VCaP (cell line): ENCODE measurements around the gene ANKRD55.
"Not testable (repeated sequence)": the region's sequence is repeated elsewhere in the genome, so short reads cannot be mapped to it uniquely, and the experiment has no call there.

Experiments
- H3K27ac ChIP-seq: fragments of 450-650 bp; 2 replicates; pipeline ENCODE4 v1.5.1; 2017
- TF ChIP-seq, protein P1 (sequence below): fragments of 450-650 bp; conservative IDR thresholded peaks from 2 replicates; pipeline ENCODE4 v1.5.1; 2017; ENCODE audit warnings: mild to moderate bottlenecking, moderate library complexity

Gene ANKRD55

DNA sequence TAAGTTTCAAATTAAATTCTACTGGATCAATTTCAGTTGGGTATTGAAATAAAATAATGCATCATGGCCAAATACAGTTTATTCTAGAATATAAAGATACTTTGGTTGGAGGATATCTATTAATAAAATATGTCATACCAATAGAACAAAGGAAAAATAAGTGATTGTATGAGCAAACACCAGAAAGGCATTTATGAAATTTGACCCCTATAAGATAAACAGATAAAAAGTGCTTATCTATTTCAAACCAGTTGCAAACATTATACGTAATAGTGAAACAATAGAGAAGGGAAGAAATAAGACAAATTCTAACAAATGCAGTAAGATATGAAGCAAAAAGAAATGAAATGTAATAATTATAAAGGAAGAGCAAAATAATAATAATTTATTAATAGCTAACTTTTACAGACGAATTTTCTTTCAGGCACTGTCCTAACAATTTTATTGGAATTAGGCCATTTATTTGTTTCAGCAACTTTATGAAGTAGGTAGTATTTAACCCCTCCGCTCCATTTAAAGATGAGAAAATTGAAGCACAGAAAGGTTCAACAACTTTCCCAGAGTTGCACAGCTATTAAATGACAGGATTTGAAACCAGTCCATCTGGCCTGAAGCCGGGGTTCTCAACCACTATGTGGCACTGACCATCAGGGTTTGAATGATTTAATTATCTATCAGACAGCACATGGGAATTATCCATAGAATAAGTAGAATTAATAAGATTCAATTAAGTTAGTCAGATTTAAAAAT is 20.8 kb downstream of the ANKRD55 start:
- TF ChIP-seq, protein P1, sequence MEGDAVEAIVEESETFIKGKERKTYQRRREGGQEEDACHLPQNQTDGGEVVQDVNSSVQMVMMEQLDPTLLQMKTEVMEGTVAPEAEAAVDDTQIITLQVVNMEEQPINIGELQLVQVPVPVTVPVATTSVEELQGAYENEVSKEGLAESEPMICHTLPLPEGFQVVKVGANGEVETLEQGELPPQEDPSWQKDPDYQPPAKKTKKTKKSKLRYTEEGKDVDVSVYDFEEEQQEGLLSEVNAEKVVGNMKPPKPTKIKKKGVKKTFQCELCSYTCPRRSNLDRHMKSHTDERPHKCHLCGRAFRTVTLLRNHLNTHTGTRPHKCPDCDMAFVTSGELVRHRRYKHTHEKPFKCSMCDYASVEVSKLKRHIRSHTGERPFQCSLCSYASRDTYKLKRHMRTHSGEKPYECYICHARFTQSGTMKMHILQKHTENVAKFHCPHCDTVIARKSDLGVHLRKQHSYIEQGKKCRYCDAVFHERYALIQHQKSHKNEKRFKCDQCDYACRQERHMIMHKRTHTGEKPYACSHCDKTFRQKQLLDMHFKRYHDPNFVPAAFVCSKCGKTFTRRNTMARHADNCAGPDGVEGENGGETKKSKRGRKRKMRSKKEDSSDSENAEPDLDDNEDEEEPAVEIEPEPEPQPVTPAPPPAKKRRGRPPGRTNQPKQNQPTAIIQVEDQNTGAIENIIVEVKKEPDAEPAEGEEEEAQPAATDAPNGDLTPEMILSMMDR, result no peak
- no peak overlapping the region for H3K27ac ChIP-seq

DNA sequence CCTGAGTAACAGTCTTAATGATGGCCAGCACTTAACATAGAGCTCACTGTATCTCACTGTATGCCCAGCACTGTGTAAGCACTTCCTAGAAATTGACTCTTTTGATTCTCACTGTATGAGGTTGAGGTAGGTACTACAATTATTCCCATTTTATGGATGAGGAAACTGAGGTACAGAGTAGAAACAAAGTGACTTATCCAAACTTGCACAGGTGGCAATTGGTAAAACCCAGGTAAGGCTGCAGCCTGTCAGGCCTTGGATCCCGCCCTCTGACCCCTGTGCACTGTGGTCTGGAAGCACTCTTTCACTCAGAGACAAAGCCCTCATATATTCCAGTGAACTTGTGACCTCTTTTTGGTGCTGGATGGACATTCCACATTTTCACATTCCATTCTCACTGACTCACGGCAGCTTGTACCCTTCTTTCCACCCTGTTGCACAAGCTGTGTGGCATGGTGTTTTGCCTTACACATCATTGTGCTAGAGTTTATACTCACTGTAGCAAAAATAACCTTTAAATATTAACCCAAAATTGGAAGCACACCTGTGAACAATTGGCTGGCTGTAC is 21.7 kb downstream of the ANKRD55 start:
- H3K27ac ChIP-seq, result no peak overlapping the region

DNA sequence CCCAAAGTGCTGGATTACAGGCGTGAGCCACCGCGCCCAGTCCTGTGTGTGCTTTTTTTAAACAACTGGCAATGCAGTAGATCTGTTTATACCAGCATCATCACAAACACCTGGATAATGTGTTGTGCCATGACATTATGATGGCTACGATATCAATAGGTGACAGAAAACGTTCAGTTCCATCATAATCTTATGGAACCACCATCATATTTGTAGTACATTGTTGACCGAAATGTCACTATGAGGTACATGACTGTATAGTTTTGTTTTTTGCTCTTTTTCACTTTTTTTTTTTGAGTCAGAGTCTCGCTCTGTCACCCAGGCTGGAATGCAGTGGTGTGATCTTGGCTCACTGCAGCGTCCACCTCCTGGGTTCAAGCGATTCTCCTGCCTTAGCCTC is 24.4 kb downstream of the ANKRD55 start:
- no peak overlapping the region for H3K27ac ChIP-seq
- TF ChIP-seq, protein P1, result no peak

More for the DNA sequence above, 21.7 kb downstream of the ANKRD55 start:
- TF ChIP-seq, protein P1, result no peak

DNA sequence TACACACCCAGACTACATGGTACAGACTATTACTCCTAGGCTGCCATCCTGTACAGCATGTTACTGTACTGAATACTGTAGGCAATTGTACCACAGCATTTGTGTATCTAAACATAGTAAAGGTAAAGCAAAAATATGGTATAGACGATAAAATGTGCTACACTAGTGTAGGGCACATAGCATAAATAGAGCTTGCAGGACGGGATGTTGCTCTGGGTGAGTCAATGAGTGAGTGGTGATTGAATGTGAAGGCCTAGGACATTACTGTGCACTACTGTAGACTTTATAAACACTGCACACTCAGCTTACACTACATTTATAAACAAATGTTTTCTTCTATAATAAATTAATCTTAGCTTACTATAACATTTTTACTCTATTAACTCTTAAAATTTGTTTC is 25.6 kb downstream of the ANKRD55 start:
- TF ChIP-seq, protein P1, result no peak
- H3K27ac ChIP-seq, result no peak overlapping the region

DNA sequence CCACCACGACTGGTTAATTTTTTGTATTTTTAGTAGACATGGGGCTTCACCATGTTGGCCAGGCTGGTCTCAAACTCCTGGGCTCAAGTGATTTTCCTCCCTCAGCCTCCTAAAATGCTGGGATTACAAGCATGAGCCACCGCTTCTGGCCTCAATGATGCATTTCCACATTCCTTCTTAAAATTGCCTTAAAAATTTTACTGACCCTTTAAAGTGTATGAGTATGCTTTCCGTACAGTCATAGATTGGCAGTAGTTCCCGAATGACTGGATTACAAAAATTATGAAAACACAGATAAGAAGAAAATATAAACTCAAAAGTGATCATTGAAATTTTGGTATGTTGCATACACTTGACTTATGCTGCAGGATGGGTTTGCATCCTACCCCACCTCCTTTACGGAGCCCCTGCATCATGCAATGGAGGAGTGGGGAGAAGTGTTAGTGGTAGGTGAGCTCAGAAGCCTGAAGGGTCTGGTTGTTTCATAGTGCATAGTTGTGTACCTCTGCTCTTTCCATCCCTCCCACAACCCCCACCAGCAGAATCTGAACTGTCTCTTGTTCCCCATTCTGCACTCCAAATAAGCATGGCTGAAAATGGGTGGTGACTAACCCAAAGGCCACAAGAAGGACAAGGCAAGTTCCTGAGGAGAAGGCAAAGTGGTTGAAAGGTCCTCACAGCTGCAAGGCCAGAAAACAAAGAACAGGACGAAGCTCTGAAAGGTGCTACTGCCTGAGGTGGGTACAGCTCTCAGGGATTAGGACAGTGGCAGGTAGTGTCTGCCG is 26.8 kb downstream of the ANKRD55 start:
- H3K27ac ChIP-seq, result no peak overlapping the region
- TF ChIP-seq, protein P1, result no peak

DNA sequence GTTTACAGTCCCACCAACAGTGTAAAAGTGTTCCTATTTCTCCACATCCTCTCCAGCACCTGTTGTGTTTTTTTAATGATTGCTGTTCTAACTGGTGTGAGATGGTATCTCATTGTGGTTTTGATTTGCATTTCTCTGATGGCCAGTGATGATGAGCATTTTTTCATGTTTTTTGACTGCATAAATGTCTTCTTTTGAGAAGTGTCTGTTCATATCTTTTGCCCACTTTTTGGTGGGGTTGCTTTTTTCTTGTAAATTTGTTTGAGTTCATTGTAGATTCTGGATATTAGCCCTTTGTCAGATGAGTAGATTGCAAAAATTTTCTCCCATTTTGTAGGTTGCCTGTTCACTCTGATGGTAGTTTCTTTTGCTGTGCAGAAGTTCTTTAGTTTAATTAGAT is 29.2 kb downstream of the ANKRD55 start:
- not testable (repeated sequence) for H3K27ac ChIP-seq

DNA sequence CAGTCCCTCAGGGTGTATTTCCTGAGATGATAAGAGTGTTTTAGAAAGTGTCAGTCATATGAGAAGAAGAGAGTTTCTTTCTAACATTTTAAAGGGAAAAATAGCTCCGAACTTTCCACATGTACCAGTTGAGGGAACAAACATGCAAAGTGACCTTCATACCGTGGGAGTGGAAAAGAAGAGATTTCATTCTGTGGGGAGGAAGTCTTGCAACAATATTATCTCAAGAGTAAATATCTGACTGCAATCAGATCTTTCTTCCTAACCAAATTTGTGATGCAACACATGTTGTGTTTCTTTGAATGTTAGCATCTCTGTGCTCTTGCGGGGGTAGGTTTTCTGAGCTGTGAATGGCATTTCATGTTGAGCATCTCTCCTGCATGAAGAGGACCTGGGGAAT is 30.6 kb downstream of the ANKRD55 start:
- TF ChIP-seq, protein P1, result no peak
- no peak overlapping the region for H3K27ac ChIP-seq

DNA sequence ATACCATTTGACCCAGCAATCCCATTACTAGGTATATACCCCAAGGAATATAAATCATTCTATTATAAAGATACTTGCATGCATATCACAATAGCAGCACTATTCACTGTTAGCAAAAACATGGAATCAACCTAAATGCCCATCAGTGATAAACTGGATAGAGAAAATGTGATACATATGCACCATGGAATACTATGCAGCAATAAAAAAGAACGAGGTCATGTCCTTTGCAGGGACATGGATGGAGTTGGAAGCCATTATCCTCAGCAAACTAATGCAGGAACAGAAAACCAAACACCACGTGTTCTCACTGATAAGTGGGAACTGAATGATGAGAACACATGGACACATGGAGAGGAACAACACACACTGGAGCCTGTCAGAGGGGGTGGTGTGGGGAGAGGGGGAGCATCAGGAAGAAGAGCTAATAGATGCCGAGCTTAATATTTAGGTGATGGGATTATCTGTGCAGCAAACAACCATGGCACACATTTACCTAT is 31.3 kb downstream of the ANKRD55 start:
- H3K27ac ChIP-seq, result not testable (repeated sequence)
